Measurements from ENCODE around the gene TMEM126B. TPM values are rescaled to one million over a fixed set of nuclear protein-coding genes. Genes with fewer than 3 reads are reported as not detected.

Gene TMEM126B
- total and polyA plus RNA-seq, 2 of the 13 experiments (the other 11 are each of a cell fraction or from before 2014, with no cell fraction given), result 33.6 to 54.8 TPM

- intact Hi-C loops (cut with micrococcal nuclease; ENCODE audit: unreplicated experiment), result loop anchor here (10.0 kb wide), 2 partner anchors 618 to 1212 kb away; no protein-coding TSS in a partner anchor
- TF ChIP-seq MAZ (IDR thresholded peaks at IDR 0.05; ENCODE audit: borderline replicate concordance, low read depth, low read length), result no peak
- no peak for TF ChIP-seq MAZ (CRISPR knock-in tag; IDR thresholded peaks at IDR 0.05; ENCODE audit: low read depth)
- no peak for TF ChIP-seq PCBP2 (optimal IDR thresholded peaks at IDR 0.05; ENCODE audit: low read depth, low read length, poor library complexity, severe bottlenecking)
- no peak for TF ChIP-seq ZNF136 (CRISPR knock-in tag; IDR thresholded peaks at IDR 0.05; ENCODE audit: low read depth)
- no peak for TF ChIP-seq ZNF883 (CRISPR knock-in tag; IDR thresholded peaks at IDR 0.05; ENCODE audit: not compliant biosample characterization)
- no peak for TF ChIP-seq KDM2A (CRISPR knock-in tag; IDR thresholded peaks at IDR 0.05; ENCODE audit: borderline replicate concordance, low read depth)
- TF ChIP-seq RAD51 (IDR thresholded peaks at IDR 0.05; ENCODE audit: borderline replicate concordance), result no peak
- no peak for TF ChIP-seq ZNF775 (CRISPR knock-in tag; IDR thresholded peaks at IDR 0.05; ENCODE audit: borderline replicate concordance)
- TF ChIP-seq HOXA3 (CRISPR knock-in tag; IDR thresholded peaks at IDR 0.05), result no peak
- in situ Hi-C loops (cut with HindIII; ENCODE audit: extremely low pct_ligation_motif_present, low pct_unique_long_range_greater_than_20kb), result loop anchor here (10.0 to 25.0 kb wide), 2 partner anchors 228 to 810 kb away; no protein-coding TSS in a partner anchor
Observed at GRCh38 chr11:85596886-85597285, 31.5 kb upstream of the TMEM126B start.

GRCh38 chr11:85599083-85599482 is 29.3 kb upstream of the TMEM126B start:
- no peaks in the 10 kb centered on the region for H3K27me3 ChIP-seq (ENCODE audit: control insufficient read depth in 1 of 2, insufficient read depth in 2 of 2, low read length in 2 of 2)
- no peaks in the 10 kb centered on the region for H4K20me1 ChIP-seq (ENCODE audit: insufficient read depth, low read length)
- no peaks in the 10 kb centered on the region for H3K36me3 ChIP-seq (replicated peaks in 1 of 2; ENCODE audit: control insufficient read depth in 1 of 2, insufficient read depth in 2 of 2, low read length in 2 of 2)
- BruUV-seq (replicated peaks), result no TSS peak
- H3K27ac ChIP-seq (ENCODE audit: extremely low read length, insufficient read depth, low read length), result no peak overlapping the region
- POLR2A ChIA-PET, result interaction anchor here (0.9 kb wide), 1 partner anchor 29 kb away, joined by 3 read pairs; the partner anchor contains the start of gene TMEM126B
- ATAC-seq, result no peak
- WGBS (ENCODE audit: low lambda C conversion rate), result 47% methylated on average over 5 of the region's 5 CpGs
- H3K79me2 ChIP-seq (ENCODE audit: insufficient read depth, low read length), result no peaks in the 10 kb centered on the region
- no peak for FAIRE-seq
- DNase-seq (ENCODE audit: low spot score), result no peak
- no peak overlapping the region for H3K4me2 ChIP-seq (ENCODE audit: low read depth, low read length)
- H3K9me3 ChIP-seq (ENCODE audit: low read length), result no peaks in the 10 kb centered on the region
- no peak overlapping the region for H2AFZ ChIP-seq (ENCODE audit: low read length)
- H3K4me1 ChIP-seq (ENCODE audit: insufficient read depth, low read length), result no peaks in the 10 kb centered on the region
- CTCF ChIA-PET (ENCODE audit: low intra/inter-chr PET ratio, low total read pairs), result no interaction called here
- in situ Hi-C loops (cut with HindIII; ENCODE audit: extremely low pct_ligation_motif_present, low pct_unique_long_range_greater_than_20kb), result loop anchor here (10.0 to 25.0 kb wide), 2 partner anchors 226 to 812 kb away; no protein-coding TSS in a partner anchor
- H3K4me3 ChIP-seq (replicated peaks in 1 of 3; ENCODE audit: insufficient read depth in 1 of 3, low read depth in 2 of 3, low read length in 3 of 3), result no peak overlapping the region
- intact Hi-C loops (cut with micrococcal nuclease; ENCODE audit: unreplicated experiment), result loop anchor here (10.0 kb wide), 2 partner anchors 616 to 1214 kb away; no protein-coding TSS in a partner anchor
- no peak overlapping the region for H3K9ac ChIP-seq (ENCODE audit: insufficient read depth, low read depth, low read length)
- no peak for TF ChIP-seq PBX3 (CRISPR knock-in tag; IDR thresholded peaks at IDR 0.05; ENCODE audit: borderline replicate concordance)
- TF ChIP-seq CERS6 (CRISPR knock-in tag; IDR thresholded peaks at IDR 0.05), result no peak
- no peak for TF ChIP-seq ZNF704 (CRISPR knock-in tag; IDR thresholded peaks at IDR 0.05; ENCODE audit: borderline replicate concordance)
- no peak for TF ChIP-seq XRCC5 (optimal IDR thresholded peaks at IDR 0.05; ENCODE audit: low read length)

More at GRCh38 chr11:85596886-85597285, 31.5 kb upstream of the TMEM126B start:
- FAIRE-seq (no peak), DNase-seq (ENCODE audit: low spot score) (no peak), ATAC-seq (no peak)
- ChIA-PET CTCF (ENCODE audit: low intra/inter-chr PET ratio, low total read pairs) (no interaction called here), POLR2A (no interaction called here)
- no peak overlapping the region for H3K27ac ChIP-seq (ENCODE audit: extremely low read length, insufficient read depth, low read length)
- no peaks in the 10 kb centered on the region for H3K4me1 ChIP-seq (ENCODE audit: insufficient read depth, low read length)
- no peaks in the 10 kb centered on the region for H3K9me3 ChIP-seq (ENCODE audit: low read length)
- no peak overlapping the region for H2AFZ ChIP-seq (ENCODE audit: low read length)
- H3K9ac ChIP-seq (ENCODE audit: insufficient read depth, low read depth, low read length), result no peak overlapping the region
- 9% methylated on average over 2 of the region's 2 CpGs for WGBS (ENCODE audit: low lambda C conversion rate)
- no peak overlapping the region for H3K4me3 ChIP-seq (replicated peaks in 1 of 3; ENCODE audit: insufficient read depth in 1 of 3, low read depth in 2 of 3, low read length in 3 of 3)
- H3K4me2 ChIP-seq (ENCODE audit: low read depth, low read length), result no peak overlapping the region
- H4K20me1 ChIP-seq (ENCODE audit: insufficient read depth, low read length), result no peaks in the 10 kb centered on the region
- H3K36me3 ChIP-seq (replicated peaks in 1 of 2; ENCODE audit: control insufficient read depth in 1 of 2, insufficient read depth in 2 of 2, low read length in 2 of 2), result no peaks in the 10 kb centered on the region
- no peaks in the 10 kb centered on the region for H3K79me2 ChIP-seq (ENCODE audit: insufficient read depth, low read length)
- BruUV-seq (replicated peaks), result no TSS peak
- no peaks in the 10 kb centered on the region for H3K27me3 ChIP-seq (ENCODE audit: control insufficient read depth in 1 of 2, insufficient read depth in 2 of 2, low read length in 2 of 2)
